HG02852 (cell line): ENCODE measurements around the gene TYMS.

Source experiments
- ATAC-seq: cut with Tn5 transposase; IDR thresholded peaks from one replicate; pipeline ENCODE4 v1.9.1; 2021; ENCODE audit warnings: mild to moderate bottlenecking, moderate library complexity; ENCODE audit not compliant: unreplicated experiment

The TYMS gene

GRCh38 chr18:644395-645004 is 13.0 kb upstream of the TYMS start:
- ATAC-seq, result no peak

- no peak for ATAC-seq
These were observed 10.1 kb upstream of the TYMS start for GRCh38 chr18:647304-647703.

DNA sequence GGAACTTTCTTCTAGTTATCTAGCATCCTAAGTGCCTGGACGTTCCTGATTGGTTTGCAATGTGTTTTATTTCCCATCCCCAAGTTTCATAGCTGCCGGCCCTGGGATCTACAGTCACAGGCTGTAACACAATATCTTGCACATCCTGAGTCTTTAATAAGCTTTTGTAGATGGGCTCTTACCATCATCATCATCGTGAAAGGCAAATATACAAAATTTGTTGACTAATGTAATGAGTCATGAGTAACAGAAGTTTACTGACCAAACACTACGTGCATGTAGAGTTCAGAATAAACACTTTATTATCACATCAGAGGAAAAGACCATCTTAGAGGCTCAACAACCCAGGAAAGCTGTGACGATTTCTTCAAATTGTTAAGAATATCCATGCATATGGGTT is 8.1 kb upstream of the TYMS start:
- no peak for ATAC-seq

- ATAC-seq, result peak; percentile 99
These were observed 7.0 kb upstream of the TYMS start for GRCh38 chr18:650428-650858.

- no peak for ATAC-seq
These were observed 5.3 kb upstream of the TYMS start for GRCh38 chr18:652131-652530.

DNA sequence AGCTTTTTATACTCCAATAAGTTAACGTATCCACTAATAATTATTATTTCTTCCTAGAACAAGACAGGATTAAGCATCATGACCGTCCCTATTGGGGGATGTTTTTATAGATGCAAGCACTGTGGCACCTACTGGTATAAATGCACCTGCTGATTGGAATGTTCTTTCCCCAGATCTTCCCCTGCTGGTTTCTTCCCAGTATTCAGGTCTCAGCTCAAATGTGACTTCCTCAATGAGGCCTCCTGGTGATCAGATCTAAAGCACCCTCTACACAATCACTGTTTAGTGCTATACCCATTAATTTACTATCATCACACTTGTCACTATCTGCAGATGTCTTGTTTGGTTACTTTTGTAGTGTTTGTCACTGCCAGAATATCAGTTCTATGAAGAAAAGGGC is 3.9 kb upstream of the TYMS start:
- no peak for ATAC-seq

- no peak for ATAC-seq
These were observed 2.9 kb upstream of the TYMS start for GRCh38 chr18:654601-655000.

- ATAC-seq, result no peak
These were observed 2.0 kb upstream of the TYMS start for GRCh38 chr18:655445-655844.

DNA sequence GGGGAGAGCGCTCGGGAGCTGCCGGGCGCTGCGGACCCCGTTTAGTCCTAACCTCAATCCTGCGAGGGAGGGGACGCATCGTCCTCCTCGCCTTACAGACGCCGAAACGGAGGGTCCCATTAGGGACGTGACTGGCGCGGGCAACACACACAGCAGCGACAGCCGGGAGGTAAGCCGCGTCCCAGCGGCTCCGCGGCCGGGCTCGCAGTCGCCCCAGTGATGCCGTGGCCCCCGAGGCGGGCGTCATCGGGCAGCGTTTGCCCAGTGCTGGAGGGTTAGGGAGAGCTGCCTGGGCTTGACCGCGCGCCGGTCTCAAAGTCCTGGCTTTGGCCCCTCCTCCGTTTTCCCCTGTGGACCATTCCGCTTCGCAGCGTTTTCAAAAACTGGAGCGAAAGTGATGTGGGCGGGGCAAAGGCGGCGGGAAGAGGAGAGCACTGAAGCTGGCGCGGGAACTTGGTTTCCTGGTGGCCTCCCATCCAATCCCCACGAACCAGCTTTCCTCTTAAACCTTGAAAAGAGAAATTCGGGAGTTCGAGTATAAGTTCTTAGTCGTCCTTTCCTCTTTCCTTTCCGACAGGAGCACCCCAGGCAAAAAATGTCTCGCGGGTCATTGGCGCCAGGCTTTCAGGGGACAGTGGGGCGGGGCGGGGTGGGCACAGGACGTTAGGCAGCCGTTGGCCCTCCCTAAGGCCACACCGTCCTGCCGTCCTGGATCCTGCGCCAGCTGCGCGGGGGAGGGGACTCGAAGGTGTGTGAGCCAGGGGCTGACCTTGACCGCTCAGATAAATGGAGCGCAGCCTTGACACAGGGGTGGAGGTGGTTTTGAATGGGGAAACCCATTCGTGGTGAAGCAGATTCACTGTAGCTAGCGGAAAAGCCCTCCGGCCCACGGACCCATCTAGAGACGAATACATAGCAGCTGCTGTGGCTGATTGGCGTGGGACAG is 821 bp downstream of the TYMS start:
- peak; percentile 63 for ATAC-seq

GRCh38 chr18:658947-659533 is 1.6 kb downstream of the TYMS start:
- no peak for ATAC-seq

DNA sequence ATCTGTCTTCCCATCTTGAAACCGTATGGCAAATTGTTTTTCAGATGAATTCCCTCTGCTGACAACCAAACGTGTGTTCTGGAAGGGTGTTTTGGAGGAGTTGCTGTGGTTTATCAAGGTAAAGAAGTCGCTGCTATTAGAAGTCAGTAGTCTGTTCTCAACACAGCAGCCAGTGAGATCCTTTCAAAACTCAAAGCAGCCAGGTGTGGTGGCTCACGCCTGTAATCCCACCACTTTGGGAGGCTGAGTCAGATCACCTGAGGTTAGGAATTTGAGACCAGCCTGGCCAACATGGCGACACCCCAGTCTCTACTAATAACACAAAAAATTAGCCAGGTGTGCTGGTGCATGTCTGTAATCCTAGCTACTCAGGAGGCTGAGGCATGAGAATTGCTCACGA is 2.1 kb downstream of the TYMS start:
- ATAC-seq, result no peak

DNA sequence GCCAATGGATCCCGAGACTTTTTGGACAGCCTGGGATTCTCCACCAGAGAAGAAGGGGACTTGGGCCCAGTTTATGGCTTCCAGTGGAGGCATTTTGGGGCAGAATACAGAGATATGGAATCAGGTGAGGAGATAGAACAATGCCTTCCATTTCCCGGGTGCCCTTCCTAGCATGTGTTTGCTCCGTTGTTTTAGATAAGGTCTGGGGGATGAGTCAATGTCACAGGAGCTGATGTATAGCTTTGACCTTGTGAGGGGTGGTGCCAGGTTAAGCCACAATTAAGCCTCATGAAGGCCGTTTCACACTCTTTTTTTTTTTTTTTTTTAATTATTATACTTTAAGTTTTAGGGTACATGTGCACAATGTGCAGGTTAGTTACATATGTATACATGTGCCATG is 4.7 kb downstream of the TYMS start:
- ATAC-seq, result no peak

DNA sequence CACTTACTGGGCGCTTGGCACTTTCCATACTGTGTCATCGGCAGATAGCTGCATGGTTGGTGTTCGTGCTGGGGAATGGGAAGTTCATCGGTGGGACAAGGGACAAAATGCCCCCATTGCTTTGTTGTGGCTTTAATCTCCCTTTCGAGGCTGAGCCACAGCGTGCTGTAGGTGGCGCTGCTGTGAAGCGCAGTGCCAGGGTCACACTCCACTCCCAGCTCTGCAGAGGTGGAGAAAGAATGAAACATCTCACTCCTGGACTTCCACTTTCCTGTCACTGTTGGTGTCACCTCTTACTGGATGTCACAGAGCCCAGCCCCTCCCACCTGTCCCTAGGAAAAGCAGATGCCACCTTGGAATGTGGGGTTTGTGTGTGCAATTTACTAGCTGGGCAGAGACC is 8.7 kb downstream of the TYMS start:
- no peak for ATAC-seq

GRCh38 chr18:666628-667027 is 9.2 kb downstream of the TYMS start:
- no peak for ATAC-seq

- ATAC-seq, result no peak
These were observed 10.8 kb downstream of the TYMS start for GRCh38 chr18:668260-668659.

- ATAC-seq, result no peak
These were observed 11.6 kb downstream of the TYMS start for GRCh38 chr18:669077-669476.

- no peak for ATAC-seq
These were observed 13.1 kb downstream of the TYMS start for GRCh38 chr18:670522-670921.

GRCh38 chr18:671405-671804 is 14.0 kb downstream of the TYMS start:
- no peak for ATAC-seq

DNA sequence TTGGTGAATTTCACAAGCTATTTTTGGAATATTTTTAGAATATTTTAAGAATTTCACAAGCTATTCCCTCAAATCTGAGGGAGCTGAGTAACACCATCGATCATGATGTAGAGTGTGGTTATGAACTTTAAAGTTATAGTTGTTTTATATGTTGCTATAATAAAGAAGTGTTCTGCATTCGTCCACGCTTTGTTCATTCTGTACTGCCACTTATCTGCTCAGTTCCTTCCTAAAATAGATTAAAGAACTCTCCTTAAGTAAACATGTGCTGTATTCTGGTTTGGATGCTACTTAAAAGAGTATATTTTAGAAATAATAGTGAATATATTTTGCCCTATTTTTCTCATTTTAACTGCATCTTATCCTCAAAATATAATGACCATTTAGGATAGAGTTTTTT is 15.9 kb downstream of the TYMS start:
- no peak for ATAC-seq

- no peak for ATAC-seq
These were observed 16.3 kb downstream of the TYMS start for GRCh38 chr18:673769-674168.

DNA sequence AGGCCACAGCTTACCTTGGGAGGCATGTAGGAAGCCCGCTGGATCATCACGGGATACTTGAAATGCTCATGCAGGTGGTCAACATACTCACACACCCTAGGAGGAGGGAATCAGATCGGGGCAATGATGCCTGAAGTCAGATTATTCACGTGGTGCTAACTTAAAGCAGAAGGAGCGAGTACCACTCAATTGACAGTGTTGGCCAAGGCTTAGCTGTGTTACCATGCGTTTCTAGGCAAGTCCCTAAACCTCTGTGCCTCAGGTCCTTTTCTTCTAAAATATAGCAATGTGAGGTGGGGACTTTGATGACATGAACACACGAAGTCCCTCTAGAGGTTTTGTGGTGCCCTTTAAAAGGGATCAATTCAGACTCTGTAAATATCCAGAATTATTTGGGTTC is 17.9 kb downstream of the TYMS start:
- ATAC-seq, result no peak

DNA sequence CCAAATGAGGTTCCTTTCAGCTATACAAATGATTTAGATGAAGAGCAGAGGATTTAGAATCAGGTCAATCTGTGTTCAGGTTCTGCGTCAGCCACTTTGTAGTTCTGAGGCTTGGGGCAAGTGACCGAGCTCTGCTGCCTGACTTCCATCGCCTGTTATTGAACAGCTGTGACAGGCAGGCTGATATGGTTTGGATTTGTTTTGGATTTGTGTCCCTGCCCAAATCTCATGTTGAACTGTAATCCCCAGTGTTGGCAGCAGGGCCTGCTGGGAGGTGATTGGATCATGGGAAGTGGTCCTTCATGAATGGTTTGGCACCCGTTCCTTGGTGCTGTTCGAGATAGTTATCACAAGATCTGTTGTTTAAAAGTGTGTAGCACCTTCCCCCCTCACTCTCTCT is 18.6 kb downstream of the TYMS start:
- no peak for ATAC-seq
